Activated CD4-positive, CD25-positive, alpha-beta regulatory T cell treated with anti-CD3 and anti-CD28 coated beads, Interleukin-2, amount 50 U/mL, for 24 hours (primary cell): ENCODE measurements around the gene CPEB4.

ENCODE experiments used
- ATAC-seq, 2 donors: fragments of 150-1000 bp; cut with Tn5 transposase; one replicate each; pipeline ENCODE4 v1.10.0; 2021; ENCODE audit warnings: mild to moderate bottlenecking in 1 of 2, moderate library complexity in 1 of 2

The CPEB4 gene

GRCh38 chr5:173885475-173886010 lies 2.6 kb upstream of the CPEB4 start:
- ATAC-seq = no peak

GRCh38 chr5:173886150-173886549 lies 2.0 kb upstream of the CPEB4 start:
- no peak for ATAC-seq

GRCh38 chr5:173888473-173889131 lies 453 bp downstream of the CPEB4 start:
- ATAC-seq = no peak

- no peak for ATAC-seq
Observed at GRCh38 chr5:173890195-173890991, 2.2 kb downstream of the CPEB4 start.

- ATAC-seq = no peak
Observed at GRCh38 chr5:173891308-173892116, 3.4 kb downstream of the CPEB4 start.

GRCh38 chr5:173893192-173893561 lies 5.0 kb downstream of the CPEB4 start:
- ATAC-seq = no peak

GRCh38 chr5:173895401-173896165 lies 7.4 kb downstream of the CPEB4 start:
- ATAC-seq = no peak

- ATAC-seq = no peak
Observed at GRCh38 chr5:173896631-173897030, 8.5 kb downstream of the CPEB4 start.

GRCh38 chr5:173901705-173902104 lies 13.6 kb downstream of the CPEB4 start:
- ATAC-seq = no peak

GRCh38 chr5:173902334-173902733 lies 14.2 kb downstream of the CPEB4 start:
- ATAC-seq = peak in 1 of 2 donors; percentile 33

GRCh38 chr5:173902743-173903142 lies 14.6 kb downstream of the CPEB4 start:
- ATAC-seq = no peak

- peak in 1 of 2 donors; percentile 33 for ATAC-seq
Observed at GRCh38 chr5:173903396-173904140, 15.4 kb downstream of the CPEB4 start.

- ATAC-seq = no peak
Observed at GRCh38 chr5:173904151-173904550, 16.0 kb downstream of the CPEB4 start.

GRCh38 chr5:173907284-173907683 lies 19.1 kb downstream of the CPEB4 start:
- ATAC-seq = no peak

GRCh38 chr5:173907686-173908371 lies 19.7 kb downstream of the CPEB4 start:
- no peak for ATAC-seq

- no peak for ATAC-seq
Observed at GRCh38 chr5:173909199-173909598, 21.1 kb downstream of the CPEB4 start.

- ATAC-seq = no peak
Observed at GRCh38 chr5:173910215-173910614, 22.1 kb downstream of the CPEB4 start.

GRCh38 chr5:173911623-173912022 lies 23.5 kb downstream of the CPEB4 start:
- no peak for ATAC-seq

GRCh38 chr5:173913686-173914321 lies 25.7 kb downstream of the CPEB4 start:
- ATAC-seq = no peak

- no peak for ATAC-seq
Observed at GRCh38 chr5:173915310-173916014, 27.3 kb downstream of the CPEB4 start.
